ENCODE measurements around the gene TTF1.
"Not testable (repeated sequence)": the region's sequence is repeated elsewhere in the genome, so short reads cannot be mapped to it uniquely, and the experiment has no call there.

The TTF1 gene

GRCh38 chr9:132383462-132383883, 23.2 kb downstream of the TTF1 start:
- FAIRE-seq, result peak; percentile 71

GRCh38 chr9:132381966-132382541, 24.6 kb downstream of the TTF1 start:
- TF ChIP-seq TAF1 (IDR thresholded peaks at IDR 0.05; ENCODE audit: borderline replicate concordance, low read depth, low read length) (no peak), POLR2AphosphoS5 (IDR thresholded peaks at IDR 0.05; ENCODE audit: low read depth, low read length) (0 out of 2 replicates have a peak, but pooled peaks have one; percentile 23), POLR2A (IDR thresholded peaks at IDR 0.05; ENCODE audit: low read depth, low read length) (peak; percentile 63)
- peak; percentile 83 for FAIRE-seq
- no peak for DNase-seq (ENCODE audit: insufficient read length)

More at GRCh38 chr9:132383462-132383883, 23.2 kb downstream of the TTF1 start:
- no peak for DNase-seq (ENCODE audit: insufficient read length)
- TF ChIP-seq POLR2AphosphoS5 (IDR thresholded peaks at IDR 0.05; ENCODE audit: low read depth, low read length), result peak; percentile 71; the same call in 1 of the 2 replicates
- TF ChIP-seq TAF1 (IDR thresholded peaks at IDR 0.05; ENCODE audit: borderline replicate concordance, low read depth, low read length), result no peak
- peak; percentile 35; the same call in 1 of the 2 replicates for TF ChIP-seq POLR2A (IDR thresholded peaks at IDR 0.05; ENCODE audit: low read depth, low read length)

GRCh38 chr9:132378416-132378815, 28.2 kb downstream of the TTF1 start:
- FAIRE-seq; DNase-seq (ENCODE audit: insufficient read length): not testable (repeated sequence)

GRCh38 chr9:132377769-132378168, 28.9 kb downstream of the TTF1 start:
- DNase-seq (ENCODE audit: insufficient read length); FAIRE-seq: not testable (repeated sequence)

GRCh38 chr9:132372177-132373095, 34.2 kb downstream of the TTF1 start:
- DNase-seq (ENCODE audit: insufficient read length) (no peak), FAIRE-seq (no peak)
- no peak for TF ChIP-seq POLR2A (IDR thresholded peaks at IDR 0.05; ENCODE audit: low read depth, low read length)
- no peak for TF ChIP-seq TAF1 (IDR thresholded peaks at IDR 0.05; ENCODE audit: borderline replicate concordance, low read depth, low read length)
- no peak for TF ChIP-seq POLR2AphosphoS5 (IDR thresholded peaks at IDR 0.05; ENCODE audit: low read depth, low read length)

GRCh38 chr9:132370592-132370991, 36.0 kb downstream of the TTF1 start:
- DNase-seq (ENCODE audit: insufficient read length) (no peak), FAIRE-seq (no peak)
- no peak for TF ChIP-seq TAF1 (IDR thresholded peaks at IDR 0.05; ENCODE audit: borderline replicate concordance, low read depth, low read length)
- no peak for TF ChIP-seq POLR2A (IDR thresholded peaks at IDR 0.05; ENCODE audit: low read depth, low read length)
- no peak for TF ChIP-seq POLR2AphosphoS5 (IDR thresholded peaks at IDR 0.05; ENCODE audit: low read depth, low read length)

- no peak for DNase-seq (ENCODE audit: insufficient read length)
- no peak for FAIRE-seq
- TF ChIP-seq POLR2A (IDR thresholded peaks at IDR 0.05; ENCODE audit: low read depth, low read length), result no peak
These were observed 37.2 kb downstream of the TTF1 start for GRCh38 chr9:132369421-132369820.

GRCh38 chr9:132367613-132368313, 38.9 kb downstream of the TTF1 start:
- FAIRE-seq, result no peak
- TF ChIP-seq POLR2A (IDR thresholded peaks at IDR 0.05; ENCODE audit: low read depth, low read length) (no peak), POLR2AphosphoS5 (IDR thresholded peaks at IDR 0.05; ENCODE audit: low read depth, low read length) (no peak), TAF1 (IDR thresholded peaks at IDR 0.05; ENCODE audit: borderline replicate concordance, low read depth, low read length) (no peak)
- no peak for DNase-seq (ENCODE audit: insufficient read length)

GRCh38 chr9:132366481-132366880, 40.2 kb downstream of the TTF1 start:
- TF ChIP-seq TAF1 (IDR thresholded peaks at IDR 0.05; ENCODE audit: borderline replicate concordance, low read depth, low read length) (no peak), POLR2A (IDR thresholded peaks at IDR 0.05; ENCODE audit: low read depth, low read length) (no peak), POLR2AphosphoS5 (IDR thresholded peaks at IDR 0.05; ENCODE audit: low read depth, low read length) (no peak)
- DNase-seq (ENCODE audit: insufficient read length) (no peak), FAIRE-seq (no peak)

GRCh38 chr9:132365986-132366385, 40.7 kb downstream of the TTF1 start:
- TF ChIP-seq TAF1 (IDR thresholded peaks at IDR 0.05; ENCODE audit: borderline replicate concordance, low read depth, low read length) (no peak), POLR2AphosphoS5 (IDR thresholded peaks at IDR 0.05; ENCODE audit: low read depth, low read length) (no peak), POLR2A (IDR thresholded peaks at IDR 0.05; ENCODE audit: low read depth, low read length) (no peak)
- no peak for FAIRE-seq
- DNase-seq (ENCODE audit: insufficient read length), result no peak

GRCh38 chr9:132364068-132364467, 42.6 kb downstream of the TTF1 start:
- TF ChIP-seq POLR2A (IDR thresholded peaks at IDR 0.05; ENCODE audit: low read depth, low read length), result no peak
- no peak for TF ChIP-seq TAF1 (IDR thresholded peaks at IDR 0.05; ENCODE audit: borderline replicate concordance, low read depth, low read length)
- TF ChIP-seq POLR2AphosphoS5 (IDR thresholded peaks at IDR 0.05; ENCODE audit: low read depth, low read length), result no peak
- FAIRE-seq (no peak), DNase-seq (ENCODE audit: insufficient read length) (no peak)

GRCh38 chr9:132357764-132358163, 48.9 kb downstream of the TTF1 start:
- FAIRE-seq, result no peak
- TF ChIP-seq POLR2AphosphoS5 (IDR thresholded peaks at IDR 0.05; ENCODE audit: low read depth, low read length), result no peak
- TF ChIP-seq TAF1 (IDR thresholded peaks at IDR 0.05; ENCODE audit: borderline replicate concordance, low read depth, low read length), result no peak
- TF ChIP-seq POLR2A (IDR thresholded peaks at IDR 0.05; ENCODE audit: low read depth, low read length), result no peak

More at GRCh38 chr9:132357764-132358163, 48.9 kb downstream of the TTF1 start:
- DNase-seq (ENCODE audit: insufficient read length), result no peak
